ENCODE data around the gene A4GALT. TPM values are rescaled to one million over a fixed set of nuclear protein-coding genes. Genes with fewer than 3 reads are reported as not detected.
"Not testable (repeated sequence)": the region's sequence is repeated elsewhere in the genome, so short reads cannot be mapped to it uniquely, and the experiment has no call there.

A4GALT gene
- total and polyA plus RNA-seq, 2 donors (not counting 3 experiments of a cell fraction or from before 2014, with no cell fraction given): 5.4 to 20.7 TPM

- Histone ChIP-seq H3K4me3 (replicated peaks in 1 of 3; ENCODE audit: insufficient read depth in 1 of 3, low read depth in 1 of 3, low read length in 3 of 3) (no peak overlapping the region), H2AFZ (ENCODE audit: low read depth, low read length) (no peak overlapping the region), H3K9ac (replicated peaks; ENCODE audit: extremely low read depth, insufficient read depth, low read length) (no peak overlapping the region), H4K20me1 (replicated peaks; ENCODE audit: control insufficient read depth, extremely low read depth, insufficient read depth, low read length) (no peaks in the 10 kb centered on the region), H3K79me2 (ENCODE audit: control insufficient read depth, insufficient read depth, low read length) (no peaks in the 10 kb centered on the region), H3K27me3 (ENCODE audit: control insufficient read depth in 2 of 2, insufficient read depth in 2 of 2, low read length in 2 of 2) (no peaks in the 10 kb centered on the region), H3K27ac (ENCODE audit: insufficient read depth, low read depth, low read length) (no peak overlapping the region), H3K4me2 (ENCODE audit: insufficient read depth, low read length) (no peak overlapping the region), H3K9me3 (replicated peaks; ENCODE audit: control insufficient read depth, insufficient read depth, low read length) (no peaks in the 10 kb centered on the region), H3K36me3 (ENCODE audit: control insufficient read depth in 2 of 2, extremely low read depth in 1 of 2, insufficient read depth in 2 of 2, low read length in 2 of 2) (no peaks in the 10 kb centered on the region), H3K4me1 (ENCODE audit: control insufficient read depth, extremely low read depth, insufficient read depth, low read length) (peaks cover 27% of the 10 kb centered on the region), H3K9me1 (replicated peaks; ENCODE audit: control insufficient read depth, extremely low read depth, insufficient read depth, low read length) (no peaks in the 10 kb centered on the region)
- ChIA-PET POLR2A (no interaction called here), CTCF (no interaction called here)
- no TSS peak for BruUV-seq (replicated peaks)
- intact Hi-C loops (cut with micrococcal nuclease) (no loop called here), dilution Hi-C loops (cut with MboI; ENCODE audit: extremely low pct_ligation_motif_present, low sequenced_read_pairs) (no loop called here)
- DNase-seq (ENCODE audit: low read depth, low spot score) (peak; percentile 47), FAIRE-seq (no peak)
- no peak for TF ChIP-seq GATA2 (IDR thresholded peaks at IDR 0.05; ENCODE audit: insufficient read depth, insufficient read length, low read depth, low read length)
- TF ChIP-seq MAX (IDR thresholded peaks at IDR 0.05; ENCODE audit: insufficient read depth, insufficient read length): no peak
- no peak for TF ChIP-seq POLR2AphosphoS5 (IDR thresholded peaks at IDR 0.05; ENCODE audit: insufficient read depth, low read depth, low read length)
- no peak for TF ChIP-seq FOS (IDR thresholded peaks at IDR 0.05; ENCODE audit: borderline replicate concordance, insufficient read depth, low read length)
- TF ChIP-seq POLR2A (IDR thresholded peaks at IDR 0.05; ENCODE audit: low read depth, low read length): no peak
- TF ChIP-seq EZH2 (IDR thresholded peaks at IDR 0.05; ENCODE audit: borderline replicate concordance, low read depth, low read length, severe bottlenecking): no peak
- no peak for TF ChIP-seq JUN (IDR thresholded peaks at IDR 0.05; ENCODE audit: borderline replicate concordance, insufficient read depth, insufficient read length, low read depth)
- TF ChIP-seq MYC (IDR thresholded peaks at IDR 0.05; ENCODE audit: low read depth, low read length): no peak
- TF ChIP-seq, protein P1, sequence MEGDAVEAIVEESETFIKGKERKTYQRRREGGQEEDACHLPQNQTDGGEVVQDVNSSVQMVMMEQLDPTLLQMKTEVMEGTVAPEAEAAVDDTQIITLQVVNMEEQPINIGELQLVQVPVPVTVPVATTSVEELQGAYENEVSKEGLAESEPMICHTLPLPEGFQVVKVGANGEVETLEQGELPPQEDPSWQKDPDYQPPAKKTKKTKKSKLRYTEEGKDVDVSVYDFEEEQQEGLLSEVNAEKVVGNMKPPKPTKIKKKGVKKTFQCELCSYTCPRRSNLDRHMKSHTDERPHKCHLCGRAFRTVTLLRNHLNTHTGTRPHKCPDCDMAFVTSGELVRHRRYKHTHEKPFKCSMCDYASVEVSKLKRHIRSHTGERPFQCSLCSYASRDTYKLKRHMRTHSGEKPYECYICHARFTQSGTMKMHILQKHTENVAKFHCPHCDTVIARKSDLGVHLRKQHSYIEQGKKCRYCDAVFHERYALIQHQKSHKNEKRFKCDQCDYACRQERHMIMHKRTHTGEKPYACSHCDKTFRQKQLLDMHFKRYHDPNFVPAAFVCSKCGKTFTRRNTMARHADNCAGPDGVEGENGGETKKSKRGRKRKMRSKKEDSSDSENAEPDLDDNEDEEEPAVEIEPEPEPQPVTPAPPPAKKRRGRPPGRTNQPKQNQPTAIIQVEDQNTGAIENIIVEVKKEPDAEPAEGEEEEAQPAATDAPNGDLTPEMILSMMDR (IDR thresholded peaks at IDR 0.05; ENCODE audit: extremely low read depth in 1 of 2, insufficient read depth in 1 of 2, low read depth in 1 of 2, low read length in 2 of 2): no peak
These were observed 46.7 kb downstream of the A4GALT start for GRCh38 chr22:42673898-42674401.

DNA sequence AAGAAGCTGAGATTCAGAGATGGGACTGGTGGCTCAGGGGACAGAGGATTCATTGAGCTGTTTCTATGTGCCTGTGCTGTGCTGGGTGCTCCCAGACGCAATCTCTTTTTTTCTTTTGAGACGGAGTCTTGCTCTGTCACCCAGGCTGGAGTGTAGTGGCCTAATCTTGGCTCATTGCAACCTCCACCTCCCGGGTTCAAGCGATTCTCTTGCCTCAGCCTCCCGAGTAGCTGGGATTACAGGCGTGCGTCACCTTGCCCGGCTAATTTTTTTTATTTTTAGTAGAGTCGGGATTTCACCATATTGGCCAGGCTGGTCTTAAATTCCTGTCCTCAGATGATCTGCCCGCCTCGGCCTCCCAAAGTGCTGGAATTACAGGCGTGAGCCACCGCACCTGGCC lies 47.6 kb downstream of the A4GALT start:
- H3K9ac ChIP-seq (replicated peaks; ENCODE audit: extremely low read depth, insufficient read depth, low read length); H2AFZ ChIP-seq (ENCODE audit: low read depth, low read length); H3K4me3 ChIP-seq (replicated peaks in 1 of 3; ENCODE audit: insufficient read depth in 1 of 3, low read depth in 1 of 3, low read length in 3 of 3); BruUV-seq (replicated peaks); intact Hi-C loops (cut with micrococcal nuclease); H3K36me3 ChIP-seq (ENCODE audit: control insufficient read depth in 2 of 2, extremely low read depth in 1 of 2, insufficient read depth in 2 of 2, low read length in 2 of 2); H4K20me1 ChIP-seq (replicated peaks; ENCODE audit: control insufficient read depth, extremely low read depth, insufficient read depth, low read length); H3K4me2 ChIP-seq (ENCODE audit: insufficient read depth, low read length); dilution Hi-C loops (cut with MboI; ENCODE audit: extremely low pct_ligation_motif_present, low sequenced_read_pairs); H3K9me3 ChIP-seq (replicated peaks; ENCODE audit: control insufficient read depth, insufficient read depth, low read length); DNase-seq (ENCODE audit: low read depth, low spot score); H3K27me3 ChIP-seq (ENCODE audit: control insufficient read depth in 2 of 2, insufficient read depth in 2 of 2, low read length in 2 of 2); H3K27ac ChIP-seq (ENCODE audit: insufficient read depth, low read depth, low read length); H3K79me2 ChIP-seq (ENCODE audit: control insufficient read depth, insufficient read depth, low read length); H3K9me1 ChIP-seq (replicated peaks; ENCODE audit: control insufficient read depth, extremely low read depth, insufficient read depth, low read length); POLR2A ChIA-PET; FAIRE-seq: not testable (repeated sequence)
- peaks cover 27% of the 10 kb centered on the region for H3K4me1 ChIP-seq (ENCODE audit: control insufficient read depth, extremely low read depth, insufficient read depth, low read length)
- CTCF ChIA-PET: interaction anchor here (1.3 kb wide), 1 partner anchor 10 kb away, joined by 5 read pairs; no protein-coding TSS in a partner anchor
